ENCODE data around the gene FRMD4A.

The FRMD4A gene

GRCh38 chr10:13892871-13893270 is 437.9 kb downstream of the FRMD4A start:
- no peak for DNase-seq (ENCODE audit: insufficient read length, low spot score)
- TF ChIP-seq POLR2AphosphoS5 (IDR thresholded peaks at IDR 0.05; ENCODE audit: low read depth, low read length) (no peak), POU2F2 (IDR thresholded peaks at IDR 0.05; ENCODE audit: low read depth, low read length) (no peak), SPI1 (IDR thresholded peaks at IDR 0.05; ENCODE audit: low read depth, low read length) (no peak), POLR2A (IDR thresholded peaks at IDR 0.05; ENCODE audit: low read depth, low read length) (no peak), PAX5 (IDR thresholded peaks at IDR 0.05; ENCODE audit: insufficient read depth, low read length, severe bottlenecking) (no peak), TAF1 (IDR thresholded peaks at IDR 0.05; ENCODE audit: low read depth, low read length) (no peak)
- FAIRE-seq: no peak

- DNase-seq (ENCODE audit: insufficient read length, low spot score): no peak
Measured at GRCh38 chr10:13892001-13892491, 438.7 kb downstream of the FRMD4A start.

DNA sequence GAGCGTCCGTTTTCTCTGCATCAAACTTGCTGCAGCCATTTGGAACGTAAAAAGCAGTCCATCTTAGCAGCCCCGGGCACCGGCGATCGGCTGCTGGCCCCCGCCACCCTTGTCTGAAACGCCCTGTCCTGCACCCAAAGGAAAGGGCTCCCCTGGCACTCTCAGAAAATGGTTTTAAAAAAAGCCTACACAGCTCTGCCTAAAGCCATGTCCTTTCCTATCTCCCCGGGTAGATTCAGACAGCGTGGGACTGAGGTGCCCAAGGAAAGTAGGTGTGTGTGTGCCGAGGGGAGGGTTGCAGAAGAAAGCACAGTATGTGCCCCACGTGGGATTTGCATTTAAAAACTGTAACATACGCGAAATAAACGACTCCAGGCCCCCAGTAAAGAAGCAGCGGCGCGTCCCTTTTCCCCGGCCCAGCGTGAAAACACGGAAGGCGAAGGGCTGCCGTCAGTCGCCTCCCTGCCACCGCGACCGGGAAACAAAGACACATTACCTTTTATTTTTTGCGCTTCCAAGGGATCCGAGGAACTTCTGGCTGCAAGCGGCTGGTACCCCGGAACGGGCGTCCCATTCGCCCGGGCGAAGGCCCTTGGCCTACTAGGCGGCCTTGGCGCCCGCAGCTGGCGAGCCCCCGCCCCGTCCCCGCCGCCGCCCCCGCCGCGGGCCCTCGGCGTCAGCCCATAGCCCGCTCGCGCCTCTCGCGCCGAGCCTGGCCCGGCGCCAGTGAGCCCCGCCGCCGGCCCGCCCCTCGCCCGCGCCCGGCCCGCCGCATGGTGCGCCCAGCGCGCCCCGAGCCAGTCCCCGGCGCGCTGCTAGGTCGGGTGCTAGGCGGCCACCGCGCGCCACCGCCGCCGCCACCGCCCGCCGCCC is 439.4 kb downstream of the FRMD4A start:
- TF ChIP-seq PAX5 (IDR thresholded peaks at IDR 0.05; ENCODE audit: insufficient read depth, low read length, severe bottlenecking) (no peak), POLR2AphosphoS5 (IDR thresholded peaks at IDR 0.05; ENCODE audit: low read depth, low read length) (no peak), TAF1 (IDR thresholded peaks at IDR 0.05; ENCODE audit: low read depth, low read length) (no peak), POU2F2 (IDR thresholded peaks at IDR 0.05; ENCODE audit: low read depth, low read length) (no peak), POLR2A (IDR thresholded peaks at IDR 0.05; ENCODE audit: low read depth, low read length) (no peak), SPI1 (IDR thresholded peaks at IDR 0.05; ENCODE audit: low read depth, low read length) (no peak)
- FAIRE-seq (no peak), DNase-seq (ENCODE audit: insufficient read length, low spot score) (no peak)

More at GRCh38 chr10:13892001-13892491, 438.7 kb downstream of the FRMD4A start:
- no peak for FAIRE-seq
- no peak for TF ChIP-seq POLR2AphosphoS5 (IDR thresholded peaks at IDR 0.05; ENCODE audit: low read depth, low read length)
- no peak for TF ChIP-seq SPI1 (IDR thresholded peaks at IDR 0.05; ENCODE audit: low read depth, low read length)
- TF ChIP-seq POU2F2 (IDR thresholded peaks at IDR 0.05; ENCODE audit: low read depth, low read length): no peak
- TF ChIP-seq PAX5 (IDR thresholded peaks at IDR 0.05; ENCODE audit: insufficient read depth, low read length, severe bottlenecking): no peak
- TF ChIP-seq TAF1 (IDR thresholded peaks at IDR 0.05; ENCODE audit: low read depth, low read length): no peak
- TF ChIP-seq POLR2A (IDR thresholded peaks at IDR 0.05; ENCODE audit: low read depth, low read length): no peak

DNA sequence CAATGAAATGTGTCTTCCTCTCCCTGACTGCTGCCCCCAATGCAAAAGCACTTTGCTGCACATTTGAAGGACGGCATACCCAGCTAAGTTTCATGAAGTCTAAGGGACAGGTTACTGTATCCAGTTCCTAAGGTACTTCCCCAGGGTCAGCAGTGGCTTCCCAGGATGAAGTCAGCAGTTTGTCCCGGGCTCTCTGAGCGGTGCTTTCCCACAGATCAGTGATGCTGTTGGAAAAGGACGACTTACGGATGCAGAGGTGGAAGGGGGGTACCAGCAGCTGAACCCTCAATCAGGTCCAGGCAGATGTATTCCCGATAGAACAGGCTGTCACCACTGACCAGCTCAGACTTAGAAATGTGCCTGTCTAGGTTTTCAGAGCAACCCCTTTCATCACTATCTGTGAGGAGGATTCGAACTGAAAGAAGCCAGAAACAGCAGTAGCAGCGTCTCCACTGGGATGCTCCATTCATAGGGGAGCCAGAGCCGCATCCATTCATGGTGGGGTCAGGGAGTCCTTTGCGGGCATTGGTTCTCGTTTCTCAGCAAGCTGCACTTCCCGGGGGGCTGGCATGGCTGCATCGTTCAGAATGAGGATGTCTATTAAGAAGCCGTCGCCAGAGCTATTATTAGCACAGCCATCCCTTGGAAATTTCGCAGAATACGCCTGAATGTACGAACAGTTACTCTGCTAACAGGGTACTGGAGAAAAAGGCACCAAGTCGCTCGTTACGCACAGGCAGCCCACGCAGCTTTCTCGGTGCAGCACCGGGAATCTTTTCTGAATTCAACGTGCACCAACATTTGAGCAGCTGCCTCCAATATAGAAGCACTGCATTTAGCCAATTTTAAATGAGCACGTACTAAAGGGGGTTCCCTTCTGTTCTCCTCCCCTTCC is 440.2 kb downstream of the FRMD4A start:
- DNase-seq (ENCODE audit: insufficient read length, low spot score) (no peak), FAIRE-seq (peak; percentile 35)
- TF ChIP-seq SPI1 (IDR thresholded peaks at IDR 0.05; ENCODE audit: low read depth, low read length) (no peak), POU2F2 (IDR thresholded peaks at IDR 0.05; ENCODE audit: low read depth, low read length) (no peak), POLR2AphosphoS5 (IDR thresholded peaks at IDR 0.05; ENCODE audit: low read depth, low read length) (no peak), TAF1 (IDR thresholded peaks at IDR 0.05; ENCODE audit: low read depth, low read length) (no peak), PAX5 (IDR thresholded peaks at IDR 0.05; ENCODE audit: insufficient read depth, low read length, severe bottlenecking) (no peak), POLR2A (IDR thresholded peaks at IDR 0.05; ENCODE audit: low read depth, low read length) (no peak)

DNA sequence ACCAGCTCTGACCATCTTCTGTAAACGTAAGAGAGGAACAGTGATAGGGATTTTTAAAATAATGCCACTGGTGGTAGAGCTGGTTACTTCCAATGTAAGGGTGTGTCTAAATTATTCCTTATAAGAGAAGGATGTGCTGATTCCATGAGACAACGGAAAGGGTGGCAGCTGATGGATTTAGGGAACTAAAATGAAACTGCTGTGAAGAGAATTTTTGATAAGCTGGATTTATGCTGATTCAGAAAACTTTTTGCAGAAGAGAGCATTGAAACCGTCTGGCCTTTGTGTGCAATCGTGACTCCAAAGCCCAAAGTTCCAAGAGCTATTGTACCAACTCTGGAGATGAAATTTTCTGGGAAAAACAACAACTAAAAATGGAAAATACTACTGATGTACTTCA is 443.0 kb downstream of the FRMD4A start:
- no peak for TF ChIP-seq SPI1 (IDR thresholded peaks at IDR 0.05; ENCODE audit: low read depth, low read length)
- TF ChIP-seq TAF1 (IDR thresholded peaks at IDR 0.05; ENCODE audit: low read depth, low read length): no peak
- TF ChIP-seq POLR2AphosphoS5 (IDR thresholded peaks at IDR 0.05; ENCODE audit: low read depth, low read length): no peak
- no peak for TF ChIP-seq POU2F2 (IDR thresholded peaks at IDR 0.05; ENCODE audit: low read depth, low read length)
- no peak for TF ChIP-seq POLR2A (IDR thresholded peaks at IDR 0.05; ENCODE audit: low read depth, low read length)
- TF ChIP-seq PAX5 (IDR thresholded peaks at IDR 0.05; ENCODE audit: insufficient read depth, low read length, severe bottlenecking): no peak
- FAIRE-seq: no peak
- DNase-seq (ENCODE audit: insufficient read length, low spot score): no peak

GRCh38 chr10:13885238-13885990 is 445.3 kb downstream of the FRMD4A start:
- no peak for DNase-seq (ENCODE audit: insufficient read length, low spot score)
- no peak for FAIRE-seq
- TF ChIP-seq POU2F2 (IDR thresholded peaks at IDR 0.05; ENCODE audit: low read depth, low read length): no peak
- no peak for TF ChIP-seq TAF1 (IDR thresholded peaks at IDR 0.05; ENCODE audit: low read depth, low read length)
- no peak for TF ChIP-seq SPI1 (IDR thresholded peaks at IDR 0.05; ENCODE audit: low read depth, low read length)
- TF ChIP-seq POLR2A (IDR thresholded peaks at IDR 0.05; ENCODE audit: low read depth, low read length): no peak
- TF ChIP-seq POLR2AphosphoS5 (IDR thresholded peaks at IDR 0.05; ENCODE audit: low read depth, low read length): no peak
- TF ChIP-seq PAX5 (IDR thresholded peaks at IDR 0.05; ENCODE audit: insufficient read depth, low read length, severe bottlenecking): no peak

GRCh38 chr10:13883636-13884444 is 446.9 kb downstream of the FRMD4A start:
- DNase-seq (ENCODE audit: insufficient read length, low spot score): no peak
- TF ChIP-seq POLR2A (IDR thresholded peaks at IDR 0.05; ENCODE audit: low read depth, low read length): no peak
- FAIRE-seq: no peak

DNA sequence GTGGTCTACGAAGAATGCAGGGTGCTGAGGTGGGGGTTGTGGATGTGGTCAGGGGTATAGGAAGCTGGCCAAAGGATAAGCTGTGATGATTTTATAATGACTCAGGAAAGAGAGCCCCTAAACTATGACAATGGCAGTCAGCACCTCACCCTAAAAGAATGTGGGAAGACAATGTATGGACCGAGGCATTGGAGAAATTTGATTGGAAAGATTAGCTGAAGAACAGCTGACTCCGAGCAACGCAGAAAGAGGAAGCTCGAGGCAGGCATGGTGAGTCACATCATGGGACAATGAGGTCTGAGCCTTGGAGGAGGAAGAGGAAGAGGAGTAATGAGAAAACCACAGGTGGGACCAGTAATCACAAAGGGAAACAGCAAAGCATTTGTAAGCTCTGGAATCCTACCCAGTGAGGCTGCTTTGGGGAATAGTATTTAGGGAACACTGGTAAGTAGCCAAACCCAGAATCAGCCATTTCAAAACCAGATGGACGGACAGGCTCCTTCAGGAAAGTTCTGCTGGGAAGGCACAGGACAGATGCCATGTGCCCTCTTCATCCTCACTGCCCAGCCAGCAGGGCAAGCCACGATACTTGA is 448.5 kb downstream of the FRMD4A start:
- FAIRE-seq (no peak), DNase-seq (ENCODE audit: insufficient read length, low spot score) (no peak)
- TF ChIP-seq POLR2AphosphoS5 (IDR thresholded peaks at IDR 0.05; ENCODE audit: low read depth, low read length) (no peak), PAX5 (IDR thresholded peaks at IDR 0.05; ENCODE audit: insufficient read depth, low read length, severe bottlenecking) (no peak), TAF1 (IDR thresholded peaks at IDR 0.05; ENCODE audit: low read depth, low read length) (no peak), POU2F2 (IDR thresholded peaks at IDR 0.05; ENCODE audit: low read depth, low read length) (no peak), SPI1 (IDR thresholded peaks at IDR 0.05; ENCODE audit: low read depth, low read length) (no peak)
